Measurements from ENCODE around the gene RAB40C.

DNA sequence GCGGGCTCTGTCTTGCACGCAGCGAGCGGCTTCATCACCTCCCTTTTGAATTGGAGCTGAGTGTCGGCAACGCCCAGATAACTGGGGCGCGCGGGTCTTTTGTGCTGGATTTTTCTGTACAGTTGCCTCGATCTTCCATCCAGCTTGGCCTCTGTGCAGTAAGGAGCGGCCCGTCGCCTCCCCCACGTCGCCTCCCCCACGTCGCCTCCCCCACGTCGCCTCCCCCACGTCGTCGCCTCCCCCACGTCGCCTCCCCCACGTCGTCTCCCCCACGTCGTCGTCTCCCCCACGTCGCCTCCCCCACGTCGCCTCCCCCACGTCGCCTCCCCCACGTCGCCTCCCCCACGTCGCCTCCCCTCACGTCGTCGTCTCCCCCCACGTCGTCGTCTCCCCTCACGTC, 45.3 kb upstream of the RAB40C start:
- TF ChIP-seq, protein P1, sequence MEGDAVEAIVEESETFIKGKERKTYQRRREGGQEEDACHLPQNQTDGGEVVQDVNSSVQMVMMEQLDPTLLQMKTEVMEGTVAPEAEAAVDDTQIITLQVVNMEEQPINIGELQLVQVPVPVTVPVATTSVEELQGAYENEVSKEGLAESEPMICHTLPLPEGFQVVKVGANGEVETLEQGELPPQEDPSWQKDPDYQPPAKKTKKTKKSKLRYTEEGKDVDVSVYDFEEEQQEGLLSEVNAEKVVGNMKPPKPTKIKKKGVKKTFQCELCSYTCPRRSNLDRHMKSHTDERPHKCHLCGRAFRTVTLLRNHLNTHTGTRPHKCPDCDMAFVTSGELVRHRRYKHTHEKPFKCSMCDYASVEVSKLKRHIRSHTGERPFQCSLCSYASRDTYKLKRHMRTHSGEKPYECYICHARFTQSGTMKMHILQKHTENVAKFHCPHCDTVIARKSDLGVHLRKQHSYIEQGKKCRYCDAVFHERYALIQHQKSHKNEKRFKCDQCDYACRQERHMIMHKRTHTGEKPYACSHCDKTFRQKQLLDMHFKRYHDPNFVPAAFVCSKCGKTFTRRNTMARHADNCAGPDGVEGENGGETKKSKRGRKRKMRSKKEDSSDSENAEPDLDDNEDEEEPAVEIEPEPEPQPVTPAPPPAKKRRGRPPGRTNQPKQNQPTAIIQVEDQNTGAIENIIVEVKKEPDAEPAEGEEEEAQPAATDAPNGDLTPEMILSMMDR (IDR thresholded peaks at IDR 0.05), result no peak
- TF ChIP-seq EZH2 (IDR thresholded peaks at IDR 0.05) (no peak), EZH2phosphoT487 (IDR thresholded peaks at IDR 0.05) (no peak)

Measured in neural progenitor cell (in vitro differentiated cells).